CD4-positive, alpha-beta T cell (primary cell): Measurements from ENCODE around the gene SERBP1. TPM values are rescaled to one million over a fixed set of nuclear protein-coding genes. Genes with fewer than 3 reads are reported as not detected.
A peak's percentile ranks its signal among the peaks of the same experiment; 100 is the strongest.

Experiments
- ATAC-seq: fragments of 200-7000 bp; cut with Tn5 transposase; one replicate; pipeline ENCODE4 v1.10.0; 2022; ENCODE audit warnings: mild to moderate bottlenecking; ENCODE audit not compliant: poor library complexity
- CTCF ChIA-PET: fragments of 350-600 bp; sonication (Branson Sonifier 250); formaldehyde crosslinking; loops from one replicate; lab custom pipeline; 2021; ENCODE audit warnings: antibody characterized with exemption, inconsistent platforms; lab: Charles Lee
- POLR2A ChIA-PET: fragments of 350-600 bp; sonication (Branson Sonifier 250); formaldehyde crosslinking; loops from one replicate; lab custom pipeline; 2021; ENCODE audit warnings: antibody characterized with exemption, inconsistent platforms; lab: Charles Lee
- DNase-seq, 14 experiments: peaks; one replicate each; pipeline ENCODE4 v3.0.0-alpha.2; 2013 to 2020; ENCODE audit warnings: mixed read lengths in 2 of 14
- H3K27ac ChIP-seq, 2 donors: one replicate each; pipeline versions ENCODE4 v1.5.1 to v1.7.0; 2013; ENCODE audit warnings: low read length in 2 of 2, low read depth in 1 of 2, mild to moderate bottlenecking in 1 of 2
- H3K27me3 ChIP-seq, 2 experiments: 1 replicate in 1 of 2; 2 replicates in 1 of 2; pipeline versions ENCODE4 v1.6.1 to v1.7.0; 2013; ENCODE audit warnings: low read length in 2 of 2, control low read depth in 1 of 2, mild to moderate bottlenecking in 1 of 2, moderate library complexity in 1 of 2; ENCODE audit not compliant: insufficient read depth in 2 of 2, control insufficient read depth in 1 of 2
- H3K36me3 ChIP-seq: one replicate; pipeline ENCODE4 v1.6.1; 2013; ENCODE audit warnings: low read length, control low read depth; ENCODE audit not compliant: insufficient read depth
- H3K4me1 ChIP-seq: one replicate; pipeline ENCODE4 v1.6.1; 2013; ENCODE audit warnings: low read length, control low read depth; ENCODE audit not compliant: insufficient read depth
- H3K4me3 ChIP-seq: one replicate; pipeline ENCODE4 v1.5.1; 2013; ENCODE audit warnings: mild to moderate bottlenecking, low read length, moderate library complexity
- H3K9me3 ChIP-seq, 2 experiments: 1 replicate in 1 of 2; 2 replicates in 1 of 2; pipeline versions ENCODE4 v1.6.1 to v1.7.0; 2013; ENCODE audit warnings: low read length in 2 of 2, mild to moderate bottlenecking in 2 of 2, control low read depth in 1 of 2, moderate library complexity in 1 of 2; ENCODE audit not compliant: control insufficient read depth in 1 of 2, insufficient read depth in 1 of 2
- H3K27ac Mint-ChIP-seq: one replicate; pipeline ENCODE4 v1.8.0; 2020; ENCODE audit warnings: mixed read lengths
- H3K27me3 Mint-ChIP-seq: one replicate; pipeline ENCODE4 v1.8.0; 2021; ENCODE audit warnings: mixed read lengths
- H3K36me3 Mint-ChIP-seq: one replicate; pipeline ENCODE4 v1.8.0; 2021; ENCODE audit warnings: low read depth, mixed read lengths
- H3K4me1 Mint-ChIP-seq: one replicate; pipeline ENCODE4 v1.8.0; 2021; ENCODE audit warnings: low read depth, mixed read lengths
- H3K4me3 Mint-ChIP-seq: one replicate; pipeline ENCODE4 v1.8.0; 2020; ENCODE audit warnings: mild to moderate bottlenecking, mixed read lengths
- H3K9me3 Mint-ChIP-seq: one replicate; pipeline ENCODE4 v1.8.0; 2020; ENCODE audit warnings: mixed read lengths
- CTCF ChIP-seq: fragments of 200-600 bp; IDR thresholded peaks from one replicate; pipeline ENCODE4 v1.8.0; 2022; ENCODE audit warnings: antibody characterized with exemption, mild to moderate bottlenecking
- intact Hi-C, 2 experiments: fragments of 100-400 bp; cut with DNase I in 1 of 2; cut with micrococcal nuclease in 1 of 2; formaldehyde crosslinking; loops; one replicate each; pipeline versions ENCODE4 v1.15.1 to v1.9.0; 2023 to 2025; cut with DNase I, micrococcal nuclease
- total RNA-seq, 174 experiments: library from RNA in 2 of 174; stranded (reverse) in 2 of 174; gene quantifications; one replicate each; pipeline ENCODE4 v1.2.3 and lab custom pipeline; 2021 to 2026

Gene SERBP1
- total RNA-seq, 2 experiments from 2014 or later, result 128 to 135 TPM

- no peaks in the 10 kb centered on the region for H3K27me3 ChIP-seq
- Mint-ChIP-seq H3K9me3 (no peaks in the 10 kb centered on the region), H3K4me3 (peak overlapping the region; percentile 84), H3K4me1 (peaks cover 47% of the 10 kb centered on the region), H3K27ac (peak overlapping the region; percentile 94), H3K36me3 (peaks cover 40% of the 10 kb centered on the region), H3K27me3 (no peaks in the 10 kb centered on the region)
- no peaks in the 10 kb centered on the region for H3K36me3 ChIP-seq
- DNase-seq (peak in 1 of 14 experiments; percentile 11), ATAC-seq (no peak)
- TF ChIP-seq CTCF, result no peak
- CTCF ChIA-PET, result interaction anchor here (0.5 kb wide), 1 partner anchor 221 kb away, joined by 3 read pairs; no protein-coding TSS in a partner anchor
- POLR2A ChIA-PET, result interaction anchor here (0.6 to 3.7 kb wide), 5 partner anchors 252 to 507 kb away, joined by 3 to 26 read pairs (median 4); partner anchors contain the start of genes GADD45A and SLC35D1
- intact Hi-C loops, result loop anchor here (2.0 to 10.0 kb wide), 6 partner anchors 253 to 505 kb away; partner anchors contain the start of gene GADD45A (in 2 of the 2)
- no peaks in the 10 kb centered on the region for H3K9me3 ChIP-seq
- H3K27ac ChIP-seq, result peak overlapping the region; percentile 97 to 98
- peaks cover 4% of the 10 kb centered on the region for H3K4me1 ChIP-seq
- no peak overlapping the region for H3K4me3 ChIP-seq
Observed at GRCh38 chr1:67431869-67432578, 1.8 kb upstream of the SERBP1 start.

DNA sequence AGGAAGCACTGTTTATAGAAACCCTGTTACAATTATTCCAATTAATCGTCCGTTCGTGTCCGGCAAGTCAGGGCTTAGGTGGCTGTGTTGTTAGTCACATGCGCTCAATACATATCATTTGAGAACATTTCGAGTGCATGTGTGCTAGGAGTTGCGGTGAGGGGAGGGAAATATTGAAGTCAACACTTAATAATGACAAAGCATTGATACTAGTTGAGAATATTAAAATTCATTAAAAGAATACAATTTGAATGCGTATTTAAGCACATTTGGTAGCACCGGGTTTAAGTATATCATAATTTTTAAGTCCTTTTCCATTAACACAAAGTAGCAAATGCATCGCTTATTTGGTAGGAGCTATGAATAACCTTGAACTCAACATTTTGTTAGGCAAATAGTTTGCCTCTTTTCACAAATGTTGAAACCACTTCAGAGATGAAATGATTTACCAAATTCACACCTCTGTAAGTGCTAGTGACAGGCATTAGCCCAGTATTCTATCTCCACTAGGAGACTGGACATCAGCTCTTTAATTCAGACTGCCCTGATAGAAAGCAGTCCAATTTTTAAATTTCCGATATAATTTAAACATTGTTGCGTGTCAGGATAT is 1.1 kb upstream of the SERBP1 start:
- POLR2A ChIA-PET, result interaction anchor here (0.6 to 3.7 kb wide), 6 partner anchors 11 to 506 kb away, joined by 3 to 26 read pairs (median 14); partner anchors contain the start of genes DNAI4, GADD45A, MIER1 and SLC35D1
- Histone ChIP-seq H3K27ac (peak overlapping the region; percentile 97 to 98), H3K36me3 (peaks cover 4% of the 10 kb centered on the region)

More for the DNA sequence above, 1.1 kb upstream of the SERBP1 start:
- DNase-seq (no peak), ATAC-seq (no peak)
- CTCF ChIA-PET, result interaction anchor here (0.5 to 2.0 kb wide), 3 partner anchors 69 to 334 kb away, joined by 3 to 5 read pairs (median 3); no protein-coding TSS in a partner anchor
- H3K4me3 Mint-ChIP-seq, result peak overlapping the region; percentile 97
- no peaks in the 10 kb centered on the region for H3K27me3 Mint-ChIP-seq
- no peak for TF ChIP-seq CTCF
- peaks cover 52% of the 10 kb centered on the region for H3K4me1 Mint-ChIP-seq
- intact Hi-C loops, result loop anchor here (2.0 to 10.0 kb wide), 6 partner anchors 254 to 504 kb away; partner anchors contain the start of gene GADD45A (in 2 of the 2)
- Histone ChIP-seq H3K4me3 (peak overlapping the region; percentile 97), H3K4me1 (peaks cover 5% of the 10 kb centered on the region), H3K9me3 (no peaks in the 10 kb centered on the region), H3K27me3 (no peaks in the 10 kb centered on the region)
- no peaks in the 10 kb centered on the region for H3K9me3 Mint-ChIP-seq
- H3K36me3 Mint-ChIP-seq, result peaks cover 45% of the 10 kb centered on the region
- peak overlapping the region; percentile 94 for H3K27ac Mint-ChIP-seq
